Spleen (tissue), 11 donors: ENCODE data around the gene NF2. TPM values are rescaled to one million over a fixed set of nuclear protein-coding genes. Genes with fewer than 3 reads are reported as not detected.

Source experiments
- DNase-seq: peaks from one replicate; pipeline ENCODE4 v3.0.0-alpha.2; 2020
- H3K27ac ChIP-seq, 8 donors: fragments of 200-600 bp; sonication (generic) in 7 of 8; 1 replicate in 4 of 8; 2 replicates in 4 of 8; pipeline versions ENCODE4 v1.5.0 to v1.8.0; 2016 to 2021; ENCODE audit warnings: inconsistent platforms in 4 of 8, mild to moderate bottlenecking in 4 of 8, moderate library complexity in 1 of 8
- H3K27me3 ChIP-seq, 7 donors: fragments of 200-600 bp; sonication (generic) in 6 of 7; replicated peaks in 1 of 7; 1 replicate in 4 of 7; 2 replicates in 3 of 7; pipeline versions ENCODE4 v1.5.0 to v1.8.0; 2016 to 2021; ENCODE audit warnings: inconsistent platforms in 3 of 7, mild to moderate bottlenecking in 1 of 7
- H3K36me3 ChIP-seq, 6 donors: fragments of 200-600 bp; sonication (generic) in 5 of 6; 1 replicate in 4 of 6; 2 replicates in 2 of 6; pipeline versions ENCODE4 v1.5.0 to v1.8.0; 2016 to 2021; ENCODE audit warnings: inconsistent platforms in 2 of 6
- H3K4me1 ChIP-seq, 6 donors: fragments of 200-600 bp; sonication (generic) in 5 of 6; 1 replicate in 3 of 6; 2 replicates in 3 of 6; pipeline versions ENCODE4 v1.5.0 to v1.8.0; 2016 to 2021; ENCODE audit warnings: inconsistent platforms in 3 of 6
- H3K4me3 ChIP-seq, 8 donors: fragments of 200-600 bp; sonication (generic) in 7 of 8; 1 replicate in 4 of 8; 2 replicates in 4 of 8; pipeline versions ENCODE4 v1.5.0 to v1.8.0; 2016 to 2021; ENCODE audit warnings: inconsistent platforms in 4 of 8, mild to moderate bottlenecking in 4 of 8, moderate library complexity in 2 of 8
- H3K9me3 ChIP-seq, 8 donors: fragments of 200-600 bp; sonication (generic) in 7 of 8; 1 replicate in 4 of 8; 2 replicates in 4 of 8; pipeline versions ENCODE4 v1.5.0 to v1.8.0; 2016 to 2021; ENCODE audit warnings: inconsistent platforms in 4 of 8
- CTCF ChIP-seq, 11 experiments: fragments of 200-600 bp in 7 of 11; fragments of 450-650 bp in 4 of 11; sonication (generic) in 4 of 11; IDR thresholded peaks in 8 of 11; conservative IDR thresholded peaks in 3 of 11; 1 replicate in 7 of 11; 2 replicates in 4 of 11; pipeline versions ENCODE4 v1.4.0 to v1.8.0; 2016 to 2021; ENCODE audit warnings: antibody characterized with exemption in 11 of 11, inconsistent platforms in 4 of 11, mild to moderate bottlenecking in 1 of 11
- POLR2A ChIP-seq, 3 donors: fragments of 450-650 bp; IDR thresholded peaks; one replicate each; pipeline ENCODE4 v1.5.1; 2017; ENCODE audit warnings: antibody characterized with exemption in 3 of 3, mild to moderate bottlenecking in 1 of 3
- POLR2AphosphoS5 ChIP-seq, 3 donors: sonication (generic); formaldehyde crosslinking; IDR thresholded peaks; one replicate each; pipeline ENCODE4 v1.5.1; 2017; ENCODE audit warnings: antibody characterized with exemption in 3 of 3
- WGBS, 5 donors: extraction: QIAGEN DNeasy Blood & Tissue Kit in 3 of 5; methylation state at CpG; one replicate each; pipeline versions ENCODE4 v1.1.5 to v1.1.7; 2013 to 2018; 5-methylcytosine and 5-hydroxymethylcytosine counted together
- intact Hi-C: fragments of 100-400 bp; cut with DNase I; formaldehyde crosslinking; loops from one replicate; pipeline ENCODE4 v1.15.0; 2023; ENCODE audit warnings: low total_unique reads
- polyA plus RNA-seq, 3 donors: library from polyadenylated mRNA; stranded (reverse); fragments of 200-250 nt; gene quantifications; one replicate each; pipeline ENCODE4 v1.2.1, GENCODE V29; 2013
- total RNA-seq, 7 donors: library from RNA; depleted of rRNA in 3 of 7; stranded (reverse); fragments of >200 nt in 3 of 7; fragmentation: NEBNext Ultra II Directional in 4 of 7; extraction: Animal tissue kit (Norgen Biotek cat#: 25700) in 4 of 7; gene quantifications; one replicate each; pipeline versions ENCODE4 v1.1.0 to v1.2.1, GENCODE V29; 2016 to 2021
- donor health status: healthy with polysubstance abuse.
- donor health status: DM: no; HTN: no; CAD: no; lungs with moderate emphysema.
- donor health status: DM: no; HTN: no; CAD: no.
- donor health status: Bipolar disorder and iron deficiency.
- donor health status: healthy.
- donor health status: DM: no; HTN: no; CAD: no.
- donor health status: DM: yes; HTN: yes; CAD: no.

Gene NF2
- total and polyA plus RNA-seq, 10 donors, result 3.9 to 42.9 (median 31.4) TPM

DNA sequence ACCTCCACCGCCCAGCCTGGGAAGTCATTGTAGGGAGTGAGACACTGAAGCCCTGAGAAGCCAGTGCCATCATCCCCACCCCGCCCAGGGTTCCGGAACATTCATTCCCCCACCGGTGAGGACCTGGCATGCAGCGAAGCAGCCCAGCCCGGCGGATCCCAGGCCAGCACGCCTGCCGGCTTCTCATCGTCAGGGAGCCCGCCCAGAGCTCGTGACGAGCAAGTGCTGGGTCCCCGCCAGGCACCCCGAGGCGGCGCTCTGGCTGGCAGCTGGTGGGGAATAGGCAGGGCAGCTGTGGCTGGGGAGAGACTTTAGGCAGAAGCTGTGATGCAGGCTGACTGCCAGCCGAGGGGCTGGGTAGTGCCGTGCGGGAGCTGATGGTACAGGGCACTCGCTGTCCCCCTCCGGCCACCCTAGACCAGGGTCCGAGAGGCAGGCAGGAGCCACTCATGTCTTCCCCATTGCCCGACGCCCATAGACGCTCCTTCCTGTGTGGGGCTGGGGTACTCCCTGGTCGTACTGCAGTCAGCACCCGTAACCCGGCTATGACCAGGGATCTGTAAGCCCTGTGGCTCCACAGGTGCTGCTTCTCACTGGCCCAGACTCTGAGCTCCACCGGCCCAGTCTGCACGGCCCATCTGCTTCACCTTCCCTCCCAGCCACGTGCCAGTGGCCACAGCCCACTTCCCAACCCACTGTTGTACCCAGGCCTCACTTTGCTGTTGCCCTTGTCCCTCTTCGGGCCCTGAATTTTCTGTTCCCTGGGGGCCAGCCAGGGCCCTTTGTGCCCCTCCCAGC lies 91.9 kb downstream of the NF2 start:
- Histone ChIP-seq H3K27me3 (no peaks in the 10 kb centered on the region), H3K27ac (no peak overlapping the region), H3K9me3 (no peaks in the 10 kb centered on the region), H3K4me1 (peaks cover 0 to 20% (median 8%) of the 10 kb centered on the region in 6 donors), H3K36me3 (peaks cover 0 to 83% (median 42%) of the 10 kb centered on the region in 6 donors), H3K4me3 (no peak overlapping the region)
- 94 to 96% (median 95%) methylated on average over 32 to 33 of the region's 33 CpGs for WGBS, 5 donors
- intact Hi-C loops, result no loop called here
- no peak for DNase-seq
- TF ChIP-seq POLR2A (IDR thresholded peaks at IDR 0.05) (no peak), POLR2AphosphoS5 (IDR thresholded peaks at IDR 0.05) (peak in 1 of 3 donors; percentile 11), CTCF (IDR thresholded peaks at IDR 0.05 in 8 of 11, conservative IDR thresholded peaks at IDR 0.05 in 3 of 11) (no peak)

GRCh38 chr22:29697853-29698598 lies 94.6 kb downstream of the NF2 start:
- TF ChIP-seq CTCF (IDR thresholded peaks at IDR 0.05 in 8 of 11, conservative IDR thresholded peaks at IDR 0.05 in 3 of 11) (no peak), POLR2AphosphoS5 (IDR thresholded peaks at IDR 0.05) (peak in 2 of 3 donors; percentile 35 to 48), POLR2A (IDR thresholded peaks at IDR 0.05) (no peak)
- H3K27me3 ChIP-seq, result peaks cover 0 to 9% (median 4%) of the 10 kb centered on the region in 7 donors
- H3K36me3 ChIP-seq, result peaks cover 0 to 56% (median 29%) of the 10 kb centered on the region in 6 donors
- intact Hi-C loops, result no loop called here
- H3K4me1 ChIP-seq, result peaks cover 0 to 39% (median 14%) of the 10 kb centered on the region in 6 donors
- WGBS, 5 donors, result 76 to 85% (median 81%) methylated on average over 14 to 16 of the region's 16 CpGs
- H3K9me3 ChIP-seq, result no peaks in the 10 kb centered on the region
- H3K27ac ChIP-seq, result peak overlapping the region in 5 of 8 donors; percentile 16 to 58 (median 44)
- DNase-seq, result no peak
- H3K4me3 ChIP-seq, result no peak overlapping the region

- H3K27ac ChIP-seq, result no peak overlapping the region
- H3K4me1 ChIP-seq, result peaks cover 0 to 48% (median 17%) of the 10 kb centered on the region in 6 donors
- TF ChIP-seq POLR2AphosphoS5 (IDR thresholded peaks at IDR 0.05) (peak in 1 of 3 donors; percentile 32), CTCF (IDR thresholded peaks at IDR 0.05 in 8 of 11, conservative IDR thresholded peaks at IDR 0.05 in 3 of 11) (no peak)
- no peak overlapping the region for H3K4me3 ChIP-seq
- H3K9me3 ChIP-seq, result no peaks in the 10 kb centered on the region
- 76 to 83% (median 78%) methylated on average over 19 of the region's 19 CpGs for WGBS, 5 donors
- DNase-seq, result no peak
- intact Hi-C loops, result no loop called here
- peaks cover 0 to 24% (median 7%) of the 10 kb centered on the region in 7 donors for H3K27me3 ChIP-seq
- peaks cover 0 to 33% (median 10%) of the 10 kb centered on the region in 6 donors for H3K36me3 ChIP-seq
These were observed 96.9 kb downstream of the NF2 start for GRCh38 chr22:29700206-29700899.
